MM.1S (cell line): ENCODE results near the gene FAM83E.

Experiments
- CTCF ChIP-seq: fragments of 300-600 bp; sonication (generic); IDR thresholded peaks from 2 replicates; pipeline ENCODE4 v1.5.1; 2016; ENCODE audit warnings: antibody characterized with exemption, low read length, mixed read lengths
- EZH2 ChIP-seq: fragments of 300-600 bp; sonication (generic); optimal IDR thresholded peaks from 2 replicates; pipeline ENCODE3; 2017; ENCODE audit warnings: low read depth, mild to moderate bottlenecking, antibody characterized with exemption, low read length, mixed read lengths
- EZH2phosphoT487 ChIP-seq: fragments of 300-600 bp; sonication (generic); IDR thresholded peaks from 2 replicates; pipeline ENCODE4 v1.6.1; 2018; ENCODE audit warnings: antibody characterized with exemption, low read length

GRCh38 chr19:48654299-48655059, 39.6 kb upstream of the FAM83E start:
- TF ChIP-seq EZH2 (no peak), EZH2phosphoT487 (no peak), CTCF (no peak)
